ENCODE measurements around the gene ETV6. TPM values are rescaled to one million over a fixed set of nuclear protein-coding genes. Genes with fewer than 3 reads are reported as not detected.
A peak's percentile ranks its signal among the peaks of the same experiment; 100 is the strongest.

Gene ETV6
- polyA plus RNA-seq, 3 donors = 6.8 to 45.1 (median 11.7) TPM

- Mint-ChIP-seq H3K36me3 (peaks cover 47 to 50% of the 10 kb centered on the region in 2 donors), H3K27me3 (ENCODE audit: low read depth in 3 of 3) (peaks cover 0 to 1% (median 0%) of the 10 kb centered on the region in 3 donors), H3K27ac (peak overlapping the region; percentile 87 to 97 (median 95)), H3K4me3 (no peak overlapping the region), H3K4me1 (peaks cover 67% of the 10 kb centered on the region), H3K9me3 (no peaks in the 10 kb centered on the region)
- H3K9me3 ChIP-seq (replicated peaks in 1 of 2; ENCODE audit: control insufficient read depth in 1 of 2, insufficient read depth in 1 of 2, low read length in 2 of 2) = no peaks in the 10 kb centered on the region
- no peak overlapping the region for H3K4me3 ChIP-seq (replicated peaks in 1 of 3; ENCODE audit: low read depth in 2 of 3, low read length in 3 of 3)
- H3K79me2 ChIP-seq (ENCODE audit: insufficient read depth, low read length) = peaks cover 100% of the 10 kb centered on the region
- H2AFZ ChIP-seq (ENCODE audit: insufficient read depth, low read depth, low read length, poor library complexity, severe bottlenecking) = no peak overlapping the region
- TF ChIP-seq, protein P1, sequence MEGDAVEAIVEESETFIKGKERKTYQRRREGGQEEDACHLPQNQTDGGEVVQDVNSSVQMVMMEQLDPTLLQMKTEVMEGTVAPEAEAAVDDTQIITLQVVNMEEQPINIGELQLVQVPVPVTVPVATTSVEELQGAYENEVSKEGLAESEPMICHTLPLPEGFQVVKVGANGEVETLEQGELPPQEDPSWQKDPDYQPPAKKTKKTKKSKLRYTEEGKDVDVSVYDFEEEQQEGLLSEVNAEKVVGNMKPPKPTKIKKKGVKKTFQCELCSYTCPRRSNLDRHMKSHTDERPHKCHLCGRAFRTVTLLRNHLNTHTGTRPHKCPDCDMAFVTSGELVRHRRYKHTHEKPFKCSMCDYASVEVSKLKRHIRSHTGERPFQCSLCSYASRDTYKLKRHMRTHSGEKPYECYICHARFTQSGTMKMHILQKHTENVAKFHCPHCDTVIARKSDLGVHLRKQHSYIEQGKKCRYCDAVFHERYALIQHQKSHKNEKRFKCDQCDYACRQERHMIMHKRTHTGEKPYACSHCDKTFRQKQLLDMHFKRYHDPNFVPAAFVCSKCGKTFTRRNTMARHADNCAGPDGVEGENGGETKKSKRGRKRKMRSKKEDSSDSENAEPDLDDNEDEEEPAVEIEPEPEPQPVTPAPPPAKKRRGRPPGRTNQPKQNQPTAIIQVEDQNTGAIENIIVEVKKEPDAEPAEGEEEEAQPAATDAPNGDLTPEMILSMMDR (IDR thresholded peaks at IDR 0.05) = no peak
- intact Hi-C loops (cut with micrococcal nuclease) = loop anchor here in 1 of 2 donors (5.0 kb wide), 1 partner anchor 34 kb away; no protein-coding TSS in a partner anchor
- peaks cover 3 to 11% of the 10 kb centered on the region in 2 donors for H3K36me3 ChIP-seq (replicated peaks in 1 of 2; ENCODE audit: control insufficient read depth in 1 of 2, insufficient read depth in 2 of 2, low read length in 2 of 2)
- H3K27ac ChIP-seq (ENCODE audit: low read depth in 1 of 2, low read length in 2 of 2) = peak overlapping the region in 1 of 2 donors; percentile 86
- DNase-seq = no peak
- H3K27me3 ChIP-seq (ENCODE audit: control insufficient read depth in 2 of 2, insufficient read depth in 2 of 2, low read length in 2 of 2) = no peaks in the 10 kb centered on the region
- peak overlapping the region; percentile 16 for H3K9ac ChIP-seq (ENCODE audit: insufficient read depth, low read length, poor library complexity, severe bottlenecking)
- peak overlapping the region; percentile 55 for H3K4me2 ChIP-seq (replicated peaks; ENCODE audit: extremely low read depth, low read length, poor library complexity, severe bottlenecking)
- H4K20me1 ChIP-seq (ENCODE audit: insufficient read depth, low read length) = peaks cover 52% of the 10 kb centered on the region
- peaks cover 37 to 44% of the 10 kb centered on the region in 2 donors for H3K4me1 ChIP-seq (ENCODE audit: control insufficient read depth in 1 of 2, insufficient read depth in 2 of 2, low read length in 2 of 2)
- WGBS (ENCODE audit: insufficient coverage) = 20% methylated on average over 1 of the region's 3 CpGs
Observed at GRCh38 chr12:11710906-11711305, 61.4 kb downstream of the ETV6 start.

GRCh38 chr12:11711651-11712327 lies 62.3 kb downstream of the ETV6 start:
- H3K79me2 ChIP-seq (ENCODE audit: insufficient read depth, low read length) = peaks cover 100% of the 10 kb centered on the region
- H3K9ac ChIP-seq (ENCODE audit: insufficient read depth, low read length, poor library complexity, severe bottlenecking) = peak overlapping the region; percentile 19
- peaks cover 0 to 1% (median 0%) of the 10 kb centered on the region in 3 donors for H3K27me3 Mint-ChIP-seq (ENCODE audit: low read depth in 3 of 3)
- H3K4me3 Mint-ChIP-seq = peak overlapping the region; percentile 3 to 47
- peak overlapping the region in 1 of 3 experiments; percentile 23 for H3K4me3 ChIP-seq (replicated peaks in 1 of 3; ENCODE audit: low read depth in 2 of 3, low read length in 3 of 3)
- peak overlapping the region; percentile 55 for H3K4me2 ChIP-seq (replicated peaks; ENCODE audit: extremely low read depth, low read length, poor library complexity, severe bottlenecking)
- H3K9me3 ChIP-seq (replicated peaks in 1 of 2; ENCODE audit: control insufficient read depth in 1 of 2, insufficient read depth in 1 of 2, low read length in 2 of 2) = no peaks in the 10 kb centered on the region
- peak; percentile 71 to 83 (median 81) for DNase-seq
- H4K20me1 ChIP-seq (ENCODE audit: insufficient read depth, low read length) = peaks cover 44% of the 10 kb centered on the region
- no peak overlapping the region for H2AFZ ChIP-seq (ENCODE audit: insufficient read depth, low read depth, low read length, poor library complexity, severe bottlenecking)
- H3K27me3 ChIP-seq (ENCODE audit: control insufficient read depth in 2 of 2, insufficient read depth in 2 of 2, low read length in 2 of 2) = no peaks in the 10 kb centered on the region
- peak overlapping the region; percentile 38 to 86 for H3K27ac ChIP-seq (ENCODE audit: low read depth in 1 of 2, low read length in 2 of 2)
- no peaks in the 10 kb centered on the region for H3K9me3 Mint-ChIP-seq
- intact Hi-C loops (cut with micrococcal nuclease) = loop anchor here in 1 of 2 donors (5.0 kb wide), 1 partner anchor 34 kb away; no protein-coding TSS in a partner anchor
- peaks cover 51 to 53% of the 10 kb centered on the region in 2 donors for H3K36me3 Mint-ChIP-seq
- H3K36me3 ChIP-seq (replicated peaks in 1 of 2; ENCODE audit: control insufficient read depth in 1 of 2, insufficient read depth in 2 of 2, low read length in 2 of 2) = peaks cover 3 to 14% of the 10 kb centered on the region in 2 donors
- TF ChIP-seq, protein P1 (IDR thresholded peaks at IDR 0.05) = no peak
- H3K27ac Mint-ChIP-seq = peak overlapping the region; percentile 87 to 97 (median 95)
- 81% methylated on average over 5 of the region's 9 CpGs for WGBS (ENCODE audit: insufficient coverage)
- peaks cover 39 to 44% of the 10 kb centered on the region in 2 donors for H3K4me1 ChIP-seq (ENCODE audit: control insufficient read depth in 1 of 2, insufficient read depth in 2 of 2, low read length in 2 of 2)
- H3K4me1 Mint-ChIP-seq = peaks cover 75% of the 10 kb centered on the region

All from CD14-positive monocyte (primary cell).